ENCODE measurements around the gene PDE4D. TPM values are rescaled to one million over a fixed set of nuclear protein-coding genes. Genes with fewer than 3 reads are reported as not detected.

Gene PDE4D
- total RNA-seq, 6 experiments from 2014 or later: 1.6 to 10.3 (median 5.6) TPM

DNA sequence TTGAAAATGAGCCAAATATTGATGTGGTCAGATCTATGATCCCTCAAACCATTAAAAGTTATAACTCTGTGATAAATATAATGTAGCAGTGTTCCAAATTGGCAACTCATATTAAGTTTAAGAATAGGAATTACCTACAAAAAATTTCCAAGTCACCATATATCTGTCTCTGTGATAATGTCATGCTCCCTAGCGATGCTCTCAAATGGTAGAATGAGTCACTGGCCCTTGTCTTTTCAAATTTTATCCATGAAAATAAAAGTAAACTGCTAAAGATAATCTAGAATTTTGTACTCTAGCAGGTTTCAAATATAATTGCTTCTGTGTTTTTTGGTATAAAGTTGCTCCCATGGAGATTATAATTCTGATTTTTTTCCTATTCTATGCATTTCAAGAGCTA, 277.1 kb downstream of the PDE4D start:
- H3K27me3 ChIP-seq: no peaks in the 10 kb centered on the region
- no peak for ATAC-seq
- no peak overlapping the region for H3K4me3 ChIP-seq
- no peaks in the 10 kb centered on the region for H3K9me3 ChIP-seq
- no peak overlapping the region for H3K27ac ChIP-seq
- intact Hi-C loops (cut with DNase I): no loop called here
- H3K4me1 ChIP-seq: no peaks in the 10 kb centered on the region
- 96% methylated on average over 1 of the region's 1 CpG for WGBS (ENCODE audit: insufficient coverage, low coverage, low lambda C conversion rate, missing lambda C conversion rate)
- no peak for DNase-seq
- no peak for TF ChIP-seq POLR2A (IDR thresholded peaks at IDR 0.05)
- TF ChIP-seq, protein P1, sequence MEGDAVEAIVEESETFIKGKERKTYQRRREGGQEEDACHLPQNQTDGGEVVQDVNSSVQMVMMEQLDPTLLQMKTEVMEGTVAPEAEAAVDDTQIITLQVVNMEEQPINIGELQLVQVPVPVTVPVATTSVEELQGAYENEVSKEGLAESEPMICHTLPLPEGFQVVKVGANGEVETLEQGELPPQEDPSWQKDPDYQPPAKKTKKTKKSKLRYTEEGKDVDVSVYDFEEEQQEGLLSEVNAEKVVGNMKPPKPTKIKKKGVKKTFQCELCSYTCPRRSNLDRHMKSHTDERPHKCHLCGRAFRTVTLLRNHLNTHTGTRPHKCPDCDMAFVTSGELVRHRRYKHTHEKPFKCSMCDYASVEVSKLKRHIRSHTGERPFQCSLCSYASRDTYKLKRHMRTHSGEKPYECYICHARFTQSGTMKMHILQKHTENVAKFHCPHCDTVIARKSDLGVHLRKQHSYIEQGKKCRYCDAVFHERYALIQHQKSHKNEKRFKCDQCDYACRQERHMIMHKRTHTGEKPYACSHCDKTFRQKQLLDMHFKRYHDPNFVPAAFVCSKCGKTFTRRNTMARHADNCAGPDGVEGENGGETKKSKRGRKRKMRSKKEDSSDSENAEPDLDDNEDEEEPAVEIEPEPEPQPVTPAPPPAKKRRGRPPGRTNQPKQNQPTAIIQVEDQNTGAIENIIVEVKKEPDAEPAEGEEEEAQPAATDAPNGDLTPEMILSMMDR (IDR thresholded peaks at IDR 0.05): no peak
- no peaks in the 10 kb centered on the region for H3K36me3 ChIP-seq

DNA sequence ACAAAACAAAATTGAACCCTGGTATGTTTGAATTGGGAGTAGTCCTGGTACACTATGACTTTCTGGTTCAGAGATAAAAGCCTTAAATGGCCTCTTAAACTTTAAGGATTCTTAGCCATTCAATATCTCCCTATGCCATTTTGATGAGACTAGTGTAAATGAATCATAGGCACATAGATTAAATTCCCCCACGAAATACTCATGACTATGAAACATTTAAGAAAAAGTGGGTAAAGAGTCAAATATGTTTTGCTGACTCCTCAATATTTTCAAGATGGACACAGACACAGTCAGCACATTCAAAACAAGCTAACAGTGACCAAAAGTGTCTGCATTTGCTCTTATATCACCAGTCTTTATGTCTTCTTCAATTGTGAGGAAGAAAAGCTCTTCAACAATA, 278.3 kb downstream of the PDE4D start:
- Histone ChIP-seq H3K4me1 (no peaks in the 10 kb centered on the region), H3K27ac (no peak overlapping the region), H3K27me3 (no peaks in the 10 kb centered on the region), H3K36me3 (no peaks in the 10 kb centered on the region), H3K4me3 (no peak overlapping the region), H3K9me3 (no peaks in the 10 kb centered on the region)
- 70% methylated on average over 1 of the region's 1 CpG for WGBS (ENCODE audit: insufficient coverage, low coverage, low lambda C conversion rate, missing lambda C conversion rate)
- ATAC-seq (no peak), DNase-seq (no peak)
- intact Hi-C loops (cut with DNase I): no loop called here
- no peak for TF ChIP-seq POLR2A (IDR thresholded peaks at IDR 0.05)
- TF ChIP-seq, protein P1 (IDR thresholded peaks at IDR 0.05): no peak

DNA sequence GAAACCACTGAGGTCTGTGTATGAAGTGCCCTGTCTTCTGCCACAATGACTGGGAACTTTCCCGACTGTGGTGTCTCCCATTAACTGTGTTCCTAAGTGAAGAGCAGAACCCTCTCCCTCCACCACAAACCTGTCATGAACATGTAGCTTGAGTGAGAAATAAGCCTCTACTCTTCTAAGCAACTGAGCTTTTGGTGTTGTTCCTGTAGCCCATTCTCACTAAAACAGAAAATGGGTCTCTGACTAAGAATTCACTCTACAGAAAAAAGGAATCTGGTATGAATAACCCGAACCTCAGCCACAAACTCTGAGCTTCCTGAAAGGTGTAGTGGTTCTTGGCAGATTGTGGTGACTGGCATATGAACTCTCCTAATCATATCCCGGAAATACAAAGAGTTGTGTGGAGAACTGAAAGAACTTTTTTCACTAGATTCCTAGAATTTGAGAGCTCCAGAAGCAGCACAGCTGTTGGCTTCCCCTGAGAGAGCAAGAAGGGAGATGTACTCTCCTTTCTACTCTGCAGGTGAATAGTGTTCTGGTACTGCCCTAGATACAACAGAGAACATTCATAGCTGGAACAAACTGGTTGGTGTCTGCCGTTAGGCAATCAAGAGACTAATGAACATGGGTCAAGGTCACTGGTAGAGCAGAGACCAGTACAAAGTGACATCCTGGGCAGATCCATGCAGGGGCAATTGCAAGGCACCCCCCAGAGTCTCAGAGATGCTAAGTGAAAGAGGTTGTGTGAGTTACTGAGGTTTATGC, 283.8 kb downstream of the PDE4D start:
- H3K9me3 ChIP-seq: no peaks in the 10 kb centered on the region
- no peaks in the 10 kb centered on the region for H3K27me3 ChIP-seq
- H3K4me1 ChIP-seq: no peaks in the 10 kb centered on the region
- no peak overlapping the region for H3K4me3 ChIP-seq
- no peak for DNase-seq
- intact Hi-C loops (cut with DNase I): no loop called here
- no peak overlapping the region for H3K27ac ChIP-seq
- peak; percentile 64 to 84 (median 75) for ATAC-seq
- TF ChIP-seq POLR2A (IDR thresholded peaks at IDR 0.05): no peak
- TF ChIP-seq, protein P1 (IDR thresholded peaks at IDR 0.05): no peak
- H3K36me3 ChIP-seq: no peaks in the 10 kb centered on the region
- 35% methylated on average over 4 of the region's 4 CpGs for WGBS (ENCODE audit: insufficient coverage, low coverage, low lambda C conversion rate, missing lambda C conversion rate)

DNA sequence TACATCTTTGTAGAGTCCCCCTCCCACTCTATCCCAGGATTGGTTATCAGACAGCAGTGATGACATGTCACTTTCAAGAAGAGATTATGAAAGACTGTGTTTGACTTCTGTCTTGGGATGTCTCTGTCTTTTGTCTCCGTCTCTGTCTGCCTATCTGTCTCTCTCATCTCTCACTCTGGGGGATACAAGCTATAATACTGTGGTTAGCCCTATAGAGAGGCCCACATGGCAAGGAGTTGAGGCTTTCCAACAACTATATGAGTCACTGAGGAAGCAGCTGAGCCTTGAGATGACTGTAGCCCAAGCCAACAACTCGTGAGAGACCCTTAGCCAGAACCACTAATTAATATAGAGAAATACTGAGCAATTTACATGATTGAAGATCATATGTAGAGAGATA, 284.8 kb downstream of the PDE4D start:
- Histone ChIP-seq H3K36me3 (no peaks in the 10 kb centered on the region), H3K9me3 (no peaks in the 10 kb centered on the region), H3K27ac (no peak overlapping the region), H3K4me1 (no peaks in the 10 kb centered on the region), H3K27me3 (no peaks in the 10 kb centered on the region), H3K4me3 (no peak overlapping the region)
- TF ChIP-seq POLR2A (IDR thresholded peaks at IDR 0.05): no peak
- TF ChIP-seq, protein P1 (IDR thresholded peaks at IDR 0.05): no peak
- intact Hi-C loops (cut with DNase I): no loop called here
- no peak for ATAC-seq
- DNase-seq: no peak
- 66% methylated on average over 2 of the region's 2 CpGs for WGBS (ENCODE audit: insufficient coverage, low coverage, low lambda C conversion rate, missing lambda C conversion rate)

Data from right lobe of liver (tissue), 6 donors.